Stimulated activated CD8-positive, alpha-beta memory T cell treated with anti-CD3 and anti-CD28 coated beads, Interleukin-15, amount 100 ng/mL, for 4 hours (primary cell): ENCODE data around the gene C6orf89.

Experiments
- DNase-seq, 2 donors: peaks; one replicate each; pipeline ENCODE4 v3.0.0-alpha.2; 2020; ENCODE audit warnings: low read depth in 2 of 2

Gene C6orf89

DNA sequence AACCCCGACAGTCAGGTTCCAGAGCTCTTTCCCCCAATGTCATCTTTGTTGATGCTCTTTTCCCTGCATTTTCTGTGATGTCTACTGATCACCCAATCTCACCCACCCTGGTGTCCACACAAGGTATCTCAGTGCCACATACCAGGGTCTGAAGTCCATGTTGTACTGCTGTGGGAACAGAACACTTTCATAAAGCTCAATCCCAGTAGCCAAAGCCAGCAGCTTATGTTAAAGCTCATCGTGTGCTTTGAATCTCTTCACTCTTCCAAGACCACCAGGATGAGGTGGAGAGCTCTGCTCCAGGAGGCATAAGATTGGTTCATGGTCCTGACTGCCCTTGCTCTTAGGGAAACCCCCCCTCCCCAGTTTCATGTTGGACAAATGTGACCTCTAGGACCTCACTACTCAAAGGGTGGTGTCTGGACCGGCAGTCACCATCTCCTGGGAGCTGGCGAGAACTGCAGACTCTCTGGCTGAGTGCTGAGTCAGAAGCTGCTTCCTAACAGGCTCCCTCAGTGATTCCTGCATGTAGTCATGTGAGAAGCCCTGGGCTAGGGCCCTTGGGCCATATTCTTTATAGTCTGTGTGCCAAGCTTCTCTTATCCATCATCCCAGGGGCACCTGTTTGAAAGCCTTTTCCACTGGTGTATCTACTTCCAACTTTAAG is 33.1 kb upstream of the C6orf89 start:
- DNase-seq, result no peak

DNA sequence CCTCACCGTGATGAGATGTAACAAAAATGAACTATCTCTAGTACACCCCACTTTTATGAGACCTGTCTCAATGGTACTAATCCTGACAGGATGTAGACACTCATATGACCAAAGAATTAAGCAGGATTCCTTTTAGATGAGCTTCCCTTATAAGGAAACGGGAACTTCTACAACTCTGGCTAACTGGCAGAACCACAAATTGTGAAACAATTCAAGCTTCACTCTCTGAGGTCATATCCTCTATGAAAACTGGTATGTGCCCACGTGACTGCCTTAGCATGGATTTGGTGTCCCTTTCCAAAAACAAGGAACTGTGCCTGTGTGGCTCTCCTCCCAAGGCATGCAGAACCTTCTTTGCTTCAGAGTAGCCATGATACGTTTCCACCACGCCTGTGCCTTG is 32.4 kb upstream of the C6orf89 start:
- DNase-seq, result no peak

DNA sequence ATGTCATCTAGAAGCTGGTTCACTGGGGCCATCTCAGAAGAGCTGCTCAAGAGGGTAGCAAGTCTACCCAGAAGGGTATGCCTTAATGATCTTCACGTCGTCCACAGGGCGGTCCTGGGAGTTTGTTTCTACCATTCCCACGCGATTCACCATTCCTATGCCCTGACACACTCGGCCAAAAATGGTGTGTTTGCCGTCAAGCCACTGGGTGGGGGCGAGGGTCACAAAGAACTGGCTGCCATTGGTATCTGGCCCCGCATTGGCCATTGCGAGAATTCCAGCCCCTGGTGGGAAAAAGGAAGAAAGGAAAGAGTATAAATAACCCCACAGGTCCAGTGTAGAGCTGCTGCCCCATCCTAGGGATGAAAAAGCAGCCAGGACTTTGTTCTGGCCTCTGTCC is 30.0 kb upstream of the C6orf89 start:
- DNase-seq, result no peak

DNA sequence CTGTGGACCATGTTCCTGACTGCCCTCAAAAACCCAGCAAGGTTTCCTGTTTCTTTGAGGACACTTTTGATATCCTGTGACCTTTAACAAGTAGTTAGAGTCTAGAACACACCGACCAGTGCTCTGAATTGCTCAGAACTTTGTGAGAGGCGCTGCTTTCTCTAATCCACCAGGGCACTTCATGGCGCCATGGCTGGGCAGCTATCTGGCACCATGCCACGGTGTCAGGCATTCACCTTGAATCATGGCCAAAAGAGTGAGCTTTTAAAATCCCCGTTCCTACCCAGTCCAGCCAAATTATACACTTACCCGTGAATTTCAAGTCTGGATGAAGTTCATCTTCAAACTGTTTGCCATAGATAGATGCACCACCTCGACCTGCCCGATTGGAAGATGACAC is 29.5 kb upstream of the C6orf89 start:
- no peak for DNase-seq

DNA sequence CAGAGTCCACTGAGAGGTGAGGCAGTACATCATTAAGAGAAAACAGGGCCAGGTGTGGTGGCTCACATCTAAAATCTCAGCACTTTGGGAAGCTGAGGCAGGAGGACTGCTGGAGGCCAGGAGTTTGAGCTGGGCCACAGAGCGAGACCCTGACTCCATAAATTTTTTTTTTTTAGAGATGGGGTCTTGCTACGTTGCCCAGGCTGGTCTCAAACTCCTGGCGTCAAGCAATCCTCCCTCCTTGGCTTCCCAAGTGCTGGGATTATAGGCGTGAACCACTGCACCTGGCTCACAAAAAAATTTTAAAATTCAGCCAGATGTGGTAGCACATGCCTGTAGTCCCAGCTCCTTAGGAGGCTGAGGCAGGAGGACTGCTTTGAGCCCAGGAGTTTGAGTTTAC is 28.4 kb upstream of the C6orf89 start:
- DNase-seq, result no peak

DNA sequence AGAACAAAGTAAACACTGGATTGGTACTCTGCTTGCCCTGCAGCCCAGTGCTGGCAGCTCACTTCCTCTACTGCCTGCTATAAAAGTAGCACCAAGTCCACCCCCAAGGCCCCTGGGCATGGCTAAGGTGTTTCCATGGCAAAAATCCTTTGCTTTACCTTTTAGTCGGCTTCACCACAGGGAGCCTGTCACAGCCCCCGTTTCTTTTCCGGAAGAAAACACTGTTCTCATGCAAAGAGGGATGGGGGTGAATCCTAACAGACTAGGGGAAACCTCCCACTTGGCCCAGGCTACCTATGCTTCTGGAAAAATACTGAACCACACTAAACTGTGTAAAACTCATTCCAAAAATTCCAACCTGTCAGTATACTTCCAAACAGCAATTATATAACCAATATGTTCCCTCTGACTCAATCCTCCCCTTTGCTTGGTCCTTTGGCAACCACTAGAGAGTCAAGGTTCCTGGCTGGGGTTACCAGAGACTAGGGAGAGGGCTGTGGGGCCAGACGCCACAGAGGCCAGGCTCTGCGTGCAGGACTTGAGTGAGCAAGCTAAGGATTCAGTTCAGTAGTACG is 27.3 kb upstream of the C6orf89 start:
- no peak for DNase-seq

DNA sequence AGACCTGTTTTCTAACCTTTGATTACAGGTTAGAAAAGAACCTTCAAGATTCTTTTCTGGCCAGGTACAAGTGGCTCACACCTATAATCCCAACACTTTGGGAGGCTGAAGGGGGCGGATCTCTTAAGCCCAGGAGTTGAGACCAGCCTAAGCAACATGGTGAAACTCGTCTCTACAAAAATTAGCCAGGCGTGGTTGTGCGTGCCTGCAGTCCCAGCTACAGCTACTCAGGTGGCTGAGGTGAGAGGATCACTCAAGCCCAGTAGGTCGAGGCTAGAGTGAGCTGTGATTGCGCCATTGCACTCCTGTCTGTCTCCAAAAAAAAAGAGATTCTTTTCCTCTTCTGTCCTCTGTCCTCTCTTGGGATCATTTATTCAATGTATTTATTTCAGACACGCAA is 25.6 kb upstream of the C6orf89 start:
- no peak for DNase-seq

DNA sequence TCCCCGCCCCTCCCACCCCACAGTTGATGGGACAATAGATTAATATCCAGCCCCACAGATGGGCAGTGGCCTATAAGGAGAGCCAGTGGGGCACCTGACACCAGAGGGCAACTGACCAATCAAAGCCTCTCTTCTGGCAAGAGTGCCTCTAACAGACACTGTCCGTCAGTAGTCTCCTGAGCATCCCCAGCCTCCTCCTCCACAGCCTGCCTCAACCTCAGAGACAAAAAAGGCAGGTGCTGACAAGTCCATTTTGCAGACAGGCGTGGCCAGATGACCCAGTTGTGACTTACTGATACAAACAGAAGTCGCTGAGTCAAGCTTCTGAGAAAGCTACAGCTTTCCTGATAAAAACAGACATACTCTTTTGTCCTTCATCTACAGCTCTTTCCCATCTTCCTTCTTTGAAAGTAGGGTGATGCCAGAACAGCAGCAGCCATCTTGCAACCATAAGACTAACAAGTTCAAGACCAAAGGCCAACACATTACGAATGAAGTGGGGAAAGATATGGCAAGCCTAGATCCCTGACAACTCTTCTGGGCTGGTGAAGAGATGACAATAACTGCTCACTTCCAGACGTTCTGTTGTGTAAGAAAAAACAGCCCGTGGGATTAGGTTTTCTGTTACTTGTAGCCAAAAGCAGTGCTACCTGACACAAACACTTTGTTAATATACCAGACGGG is 23.4 kb upstream of the C6orf89 start:
- DNase-seq, result no peak

DNA sequence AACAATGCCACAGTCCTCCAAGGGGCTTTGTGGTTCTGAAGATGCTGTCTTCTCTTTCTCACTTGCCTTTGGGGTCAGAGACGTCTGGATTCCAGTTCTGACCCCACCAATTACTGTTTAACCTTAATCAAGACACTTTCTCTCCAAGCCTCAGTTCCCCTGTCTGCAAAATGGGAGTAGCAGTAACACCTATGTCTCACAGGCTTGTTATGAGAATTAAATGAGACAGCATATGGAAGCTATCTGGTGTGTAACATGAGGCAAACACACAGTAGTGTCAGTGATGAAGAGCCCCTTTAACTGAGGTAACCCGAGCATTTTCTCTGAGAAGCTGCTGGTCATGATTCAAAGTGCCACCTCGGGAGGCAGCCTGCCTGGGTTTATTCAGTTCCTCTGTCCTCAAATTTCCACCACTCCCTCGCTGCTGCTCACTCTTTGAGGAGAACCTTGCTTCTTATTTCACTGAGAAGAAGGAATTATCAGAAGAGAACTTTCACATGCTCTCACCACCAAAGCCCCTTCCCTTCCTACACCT is 22.8 kb upstream of the C6orf89 start:
- DNase-seq, result no peak

DNA sequence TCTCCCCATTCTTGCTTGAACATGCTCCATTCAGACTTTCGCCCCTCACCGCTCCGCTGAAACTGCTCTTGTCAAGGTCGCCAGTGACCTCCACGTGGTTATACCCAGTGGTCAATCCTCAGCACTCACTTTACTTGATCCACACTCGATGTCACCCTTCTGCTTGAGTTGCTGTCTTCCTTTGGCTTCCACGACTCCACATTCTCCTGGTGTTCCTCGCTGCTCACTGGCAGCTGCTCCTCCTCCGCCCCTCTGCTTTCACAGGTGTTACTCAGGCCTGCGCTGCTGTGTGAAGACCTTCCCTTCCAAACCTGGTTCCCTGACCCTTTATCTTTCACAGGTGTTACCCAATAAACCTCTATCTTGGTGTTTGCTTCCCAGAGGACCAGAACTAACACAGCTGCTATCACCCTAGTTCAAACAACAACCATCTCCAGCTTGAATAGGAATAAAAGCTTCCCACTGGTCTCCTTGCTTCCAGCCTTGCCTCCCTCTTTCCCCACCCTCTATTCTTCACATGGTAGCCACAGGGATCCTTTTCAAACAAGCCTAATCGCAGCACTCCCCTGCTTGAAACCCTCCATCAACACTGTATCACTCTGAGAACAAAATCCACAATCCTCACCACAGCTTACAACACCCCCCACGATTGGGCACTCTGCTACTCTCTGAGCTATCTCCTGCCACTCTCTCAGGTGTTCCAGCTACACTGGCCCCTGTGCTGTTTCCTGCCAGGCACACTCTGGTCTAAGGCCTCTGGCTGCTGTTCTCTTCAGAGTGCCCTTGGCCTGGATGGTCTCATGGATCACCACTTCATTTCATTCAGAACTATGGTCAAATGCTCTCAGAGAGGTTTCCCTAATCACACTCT is 21.8 kb upstream of the C6orf89 start:
- DNase-seq, result no peak

DNA sequence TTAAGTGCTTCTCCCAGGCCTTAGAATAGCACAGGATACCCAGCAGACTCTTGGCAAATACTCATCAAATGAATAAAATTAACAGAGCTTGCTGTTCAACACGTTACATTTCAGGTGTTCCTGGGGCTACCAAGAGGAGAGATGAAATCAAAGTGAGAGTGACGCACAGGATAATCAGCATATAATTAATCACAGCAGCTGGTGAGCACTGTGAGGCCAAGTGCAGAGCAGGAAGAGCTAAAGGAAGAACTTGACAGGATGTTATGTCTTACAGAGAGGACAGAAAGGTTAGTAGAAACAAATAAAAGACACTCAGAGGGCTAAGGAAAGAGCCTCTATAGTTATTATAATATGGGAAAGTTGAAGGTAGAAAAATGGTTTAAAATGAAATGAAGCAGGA is 19.9 kb upstream of the C6orf89 start:
- DNase-seq, result no peak

DNA sequence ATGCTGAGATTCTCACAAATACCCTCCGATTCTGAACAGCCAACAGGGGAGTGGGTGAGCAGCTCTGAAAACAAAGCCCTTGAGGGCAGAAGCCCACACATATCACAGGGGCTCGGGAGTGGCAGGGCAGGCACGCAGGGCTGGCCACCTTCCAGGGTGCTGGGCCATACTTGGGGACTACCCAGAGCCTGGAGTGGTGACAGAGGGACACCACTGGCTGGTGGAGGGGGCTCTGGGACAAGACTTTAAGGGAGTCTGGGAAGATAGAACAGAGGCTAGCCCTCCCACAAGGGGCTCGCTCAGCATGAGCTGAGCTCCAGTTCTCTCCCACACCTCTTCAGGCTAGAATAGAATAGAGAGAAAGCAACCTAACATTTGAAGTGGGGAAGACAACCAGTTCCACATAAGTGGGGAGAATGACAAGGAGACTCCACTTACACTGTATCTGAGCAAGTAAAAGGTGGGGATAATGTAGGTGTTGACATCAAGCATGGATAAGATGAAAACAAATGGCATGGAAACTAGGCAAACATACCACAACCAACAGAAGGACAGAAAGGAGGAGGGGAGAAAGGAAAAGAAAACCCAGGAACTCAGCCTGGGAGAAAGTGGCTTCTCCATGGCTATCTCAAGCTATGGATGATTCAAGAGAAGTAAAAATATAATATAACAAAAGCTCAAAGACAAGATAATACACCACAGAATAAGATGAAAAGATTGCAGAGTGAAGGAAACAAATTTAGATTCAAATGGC is 18.1 kb upstream of the C6orf89 start:
- DNase-seq, result no peak

DNA sequence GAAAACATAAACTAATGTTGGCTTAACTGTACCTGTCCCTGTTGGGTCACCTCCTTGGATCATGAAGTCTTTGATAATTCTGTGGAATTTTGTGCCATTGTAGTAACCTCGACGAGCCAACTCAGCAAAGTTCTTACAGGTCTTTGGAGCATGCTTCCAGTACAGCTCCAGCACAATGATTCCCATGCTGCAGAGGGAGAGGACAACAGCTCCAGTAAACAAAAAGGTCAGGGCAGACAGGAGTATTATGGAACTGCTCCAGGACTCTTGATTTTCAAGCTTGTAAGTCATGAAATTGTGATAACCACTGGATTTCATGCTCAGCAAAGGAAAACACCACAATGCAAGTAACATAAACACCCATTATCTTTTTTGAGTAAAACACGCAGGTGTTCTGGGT is 14.1 kb upstream of the C6orf89 start:
- no peak for DNase-seq

DNA sequence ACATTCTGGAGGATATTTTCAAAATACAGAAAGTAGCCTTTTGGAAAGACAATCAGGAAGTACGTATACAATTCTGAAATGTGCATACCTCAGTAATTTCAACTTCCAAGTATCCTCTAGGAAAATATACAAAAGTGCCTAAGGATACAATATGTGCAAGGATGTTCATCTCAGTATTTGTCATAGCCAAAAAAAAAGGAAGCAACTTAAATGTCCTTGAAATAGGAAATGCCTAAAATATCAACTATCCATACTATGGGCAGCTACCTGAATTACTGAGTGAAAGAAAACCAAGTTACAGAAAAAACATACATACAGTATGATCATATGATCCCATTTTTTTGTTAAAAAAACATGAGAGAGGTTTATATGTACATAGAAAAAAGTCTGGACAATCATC is 12.6 kb upstream of the C6orf89 start:
- no peak for DNase-seq

DNA sequence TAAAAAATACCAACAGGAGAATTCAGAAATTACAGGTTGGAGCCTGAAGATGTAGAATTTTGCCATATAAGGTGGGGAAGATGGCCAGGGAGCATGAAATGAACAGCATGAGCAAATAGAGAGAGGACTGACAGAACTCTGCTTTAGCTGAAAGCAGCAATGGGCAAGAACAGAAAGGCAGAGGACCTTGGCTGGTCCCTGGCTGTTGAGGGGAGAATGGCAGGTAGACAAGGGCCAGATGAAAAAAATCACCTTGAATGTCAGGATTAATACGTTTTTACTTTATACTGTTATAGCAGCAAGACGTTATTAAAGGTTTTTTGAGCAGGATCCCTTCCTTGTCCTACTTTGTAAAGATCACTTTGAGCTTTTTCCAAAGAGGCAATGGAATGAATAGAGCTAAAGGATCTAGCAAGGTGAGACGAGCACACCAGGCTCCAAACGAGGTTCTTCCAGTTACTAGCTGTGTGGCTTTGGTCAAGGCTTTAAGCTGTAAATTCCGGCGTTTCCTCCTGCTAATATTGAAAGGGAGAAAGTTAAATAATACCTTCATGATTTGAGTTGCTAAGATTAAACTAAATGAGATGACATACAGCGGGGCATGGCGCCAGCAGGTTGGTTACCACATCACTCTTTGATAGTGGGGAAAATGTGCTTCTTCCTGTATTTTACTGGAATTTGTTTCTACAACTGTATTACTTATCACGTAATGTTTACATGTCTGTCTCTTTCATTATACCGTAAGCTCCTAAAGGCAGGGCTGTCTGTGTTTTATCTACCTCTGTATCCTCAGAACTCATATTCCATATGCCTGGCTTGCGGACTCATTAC is 11.9 kb upstream of the C6orf89 start:
- no peak for DNase-seq

DNA sequence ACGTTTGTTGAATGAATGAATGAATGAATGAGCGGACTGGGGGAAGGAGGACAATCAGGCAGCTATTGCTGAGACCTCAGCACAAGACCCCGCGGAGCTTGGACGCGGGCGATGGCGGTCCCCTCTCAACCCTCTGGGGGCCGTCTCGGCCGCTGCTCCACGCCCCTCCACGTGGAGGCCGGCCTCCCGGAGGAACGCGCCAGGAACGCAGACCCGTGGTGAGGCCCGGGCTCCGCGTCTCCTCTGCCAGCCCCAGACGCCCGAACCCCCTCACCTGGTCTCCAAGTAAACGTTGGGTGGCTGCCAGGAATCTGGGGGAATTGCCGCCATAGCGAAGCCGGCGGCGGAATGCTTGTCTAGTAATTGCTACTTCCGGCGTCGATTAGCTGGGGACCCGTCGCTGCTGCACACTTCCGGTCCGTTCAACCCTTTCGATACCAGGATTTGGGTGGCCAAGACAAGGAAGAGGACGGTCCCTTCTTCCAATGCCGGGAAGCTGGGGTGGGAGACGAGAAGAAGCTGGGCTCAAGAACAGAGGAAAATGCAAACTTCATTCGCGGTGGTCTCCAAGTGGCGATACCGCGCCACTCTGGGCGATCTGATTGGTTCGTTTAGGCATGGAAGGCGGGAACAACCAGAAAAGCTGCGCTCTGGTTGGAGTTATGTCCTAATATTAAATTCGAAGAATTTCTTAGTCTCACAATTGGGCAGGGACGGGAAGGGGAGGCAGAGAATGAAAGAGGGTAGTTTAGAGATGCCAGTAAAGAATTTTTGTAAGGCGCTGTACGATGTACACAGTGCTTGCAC is 11.1 kb upstream of the C6orf89 start, which contains the start of gene PPIL1:
Gene PPIL1 (minus strand): TSS at position 361 of the 807 bp plus-strand sequence. CDS start 31 bp downstream, at position 330.
- peak; percentile 63 to 65 for DNase-seq

DNA sequence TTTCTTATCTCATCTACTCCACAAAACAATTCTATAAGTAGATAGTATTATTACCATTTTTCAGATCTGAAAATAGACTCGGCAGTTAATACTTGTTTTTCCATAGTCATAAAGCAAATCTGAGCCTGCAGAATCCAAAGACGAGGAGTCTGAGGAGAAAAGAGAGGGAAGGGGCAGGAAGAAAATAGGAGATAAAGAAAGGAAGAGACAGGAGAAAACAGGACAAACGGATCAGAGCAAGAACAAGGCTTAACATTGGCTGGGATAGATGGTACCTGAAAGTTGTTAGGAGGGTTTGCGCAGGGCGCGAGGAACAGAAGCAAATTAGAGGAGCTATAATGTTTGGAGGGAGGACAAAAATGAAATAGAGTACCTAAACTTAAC is 10.5 kb upstream of the C6orf89 start:
- no peak for DNase-seq

DNA sequence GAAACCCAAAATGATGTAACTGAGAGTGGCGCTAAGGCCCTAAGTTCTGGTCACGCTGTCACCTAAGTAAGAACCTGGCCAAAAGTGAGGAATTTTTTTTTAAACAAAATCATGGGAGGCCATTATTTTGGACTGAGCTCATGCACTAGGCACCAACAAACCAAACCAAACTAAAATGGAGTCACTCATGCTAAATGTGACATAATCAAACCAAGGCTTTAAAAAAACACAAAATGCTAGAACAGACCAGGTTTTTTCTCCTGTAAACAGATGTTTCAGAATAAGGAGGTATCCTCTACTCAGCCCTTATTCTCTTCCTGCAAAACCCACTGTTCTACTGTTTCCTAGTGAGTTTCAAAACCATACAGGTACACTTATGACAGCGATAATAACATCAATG is 1.1 kb upstream of the C6orf89 start:
- DNase-seq, result no peak

DNA sequence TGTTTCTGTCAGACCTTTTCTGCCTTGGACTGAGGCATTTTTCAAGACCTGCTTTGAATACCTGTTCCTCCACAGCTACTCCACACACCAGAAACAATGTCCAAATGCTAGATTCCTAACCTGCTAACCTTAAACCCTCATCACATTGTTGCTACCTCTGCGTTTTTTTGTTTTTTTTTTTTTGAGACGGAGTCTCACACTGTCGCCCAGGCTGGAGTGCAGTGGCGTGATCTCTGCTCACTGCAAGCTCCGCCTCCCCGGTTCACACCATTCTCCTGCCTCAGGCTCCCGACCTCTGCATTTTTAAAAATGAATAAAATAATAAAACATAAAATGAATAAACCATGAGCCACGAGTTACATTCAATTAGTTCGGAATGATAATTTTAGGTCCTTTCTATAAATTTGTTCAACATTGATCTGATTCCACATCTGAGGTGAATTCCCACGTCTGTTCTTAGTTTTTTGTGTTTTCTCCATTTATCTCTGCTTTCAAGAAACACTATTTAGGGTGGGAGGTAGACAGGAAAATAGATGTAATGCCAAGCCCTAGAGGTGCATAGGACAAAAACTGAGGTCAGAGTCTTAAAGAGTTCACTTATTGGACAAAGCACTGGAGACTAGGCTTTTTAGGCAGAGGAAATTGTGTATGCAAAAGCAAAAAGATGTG is 1.3 kb downstream of the C6orf89 start:
- no peak for DNase-seq
